HG02763 (cell line): Measurements from ENCODE around the gene TRPC3.

Experiments used
- ATAC-seq: cut with Tn5 transposase; IDR thresholded peaks from one replicate; pipeline ENCODE4 v1.9.1; 2021; ENCODE audit warnings: mild to moderate bottlenecking, moderate library complexity; ENCODE audit not compliant: unreplicated experiment

The TRPC3 gene

GRCh38 chr4:121951521-121952110 is at the start of gene TRPC3:
TRPC3 (minus strand) TSS chr4:121952060; CDS start chr4:121951680, 380 bp downstream.
- ATAC-seq: peak; percentile 35

- no peak for ATAC-seq
These were observed 49.0 kb upstream of the TRPC3 start for GRCh38 chr4:122000849-122001248.

- no peak for ATAC-seq
These were observed 46.2 kb upstream of the TRPC3 start for GRCh38 chr4:121998024-121998423.

- no peak for ATAC-seq
These were observed 44.1 kb upstream of the TRPC3 start for GRCh38 chr4:121995790-121996537.

- ATAC-seq: no peak
These were observed 40.1 kb upstream of the TRPC3 start for GRCh38 chr4:121991968-121992367.

- ATAC-seq: no peak
These were observed 38.6 kb upstream of the TRPC3 start for GRCh38 chr4:121990489-121990888.

GRCh38 chr4:121989715-121990114 is 37.9 kb upstream of the TRPC3 start:
- no peak for ATAC-seq

- ATAC-seq: no peak
These were observed 37.1 kb upstream of the TRPC3 start for GRCh38 chr4:121988950-121989349.

GRCh38 chr4:121980643-121981042 is 28.8 kb upstream of the TRPC3 start:
- ATAC-seq: no peak

- peak; percentile 33 for ATAC-seq
These were observed 26.3 kb upstream of the TRPC3 start for GRCh38 chr4:121978172-121978516.

GRCh38 chr4:121977251-121978171 is 25.7 kb upstream of the TRPC3 start:
- peak; percentile 96 for ATAC-seq

GRCh38 chr4:121975784-121976183 is 23.9 kb upstream of the TRPC3 start:
- no peak for ATAC-seq

- no peak for ATAC-seq
These were observed 22.0 kb upstream of the TRPC3 start for GRCh38 chr4:121973816-121974215.

GRCh38 chr4:121968859-121969258 is 17.0 kb upstream of the TRPC3 start:
- ATAC-seq: no peak

GRCh38 chr4:121964958-121965357 is 13.1 kb upstream of the TRPC3 start:
- no peak for ATAC-seq

- no peak for ATAC-seq
These were observed 9.0 kb upstream of the TRPC3 start for GRCh38 chr4:121960818-121961217.

GRCh38 chr4:121958777-121959176 is 6.9 kb upstream of the TRPC3 start:
- no peak for ATAC-seq

- ATAC-seq: no peak
These were observed 5.4 kb upstream of the TRPC3 start for GRCh38 chr4:121957266-121957665.

- ATAC-seq: no peak
These were observed 2.0 kb upstream of the TRPC3 start for GRCh38 chr4:121953860-121954259.

- ATAC-seq: no peak
These were observed 430 bp upstream of the TRPC3 start for GRCh38 chr4:121952290-121952689.

GRCh38 chr4:121950680-121951520 is 960 bp downstream of the TRPC3 start:
- peak; percentile 24 for ATAC-seq
